ENCODE data around the gene MAG.
A peak's percentile ranks its signal among the peaks of the same experiment; 100 is the strongest.

Gene MAG

GRCh38 chr19:35347171-35347929, 55.4 kb downstream of the MAG start, which contains the start of gene FFAR1:
FFAR1 (plus strand) TSS chr19:35347902; CDS start chr19:35351552, 3,650 bp downstream.
- DNase-seq (ENCODE audit: low spot score): peak; percentile 62
- no peak for TF ChIP-seq CTCF (IDR thresholded peaks at IDR 0.05)
- Histone ChIP-seq H3K27ac (no peak within 1 kb of the TSS), H3K4me3 (no peak within 1 kb of the TSS)

- peak; percentile 22 for DNase-seq (ENCODE audit: low spot score)
Observed at GRCh38 chr19:35347930-35348298, 56.0 kb downstream of the MAG start.

GRCh38 chr19:35348911-35349611, 57.1 kb downstream of the MAG start:
- Histone ChIP-seq H3K27ac (no peak overlapping the region), H3K4me3 (no peak overlapping the region)
- DNase-seq (ENCODE audit: low spot score): peak; percentile 50
- TF ChIP-seq CTCF (IDR thresholded peaks at IDR 0.05): no peak

More at GRCh38 chr19:35347930-35348298, 56.0 kb downstream of the MAG start:
- Histone ChIP-seq H3K4me3 (no peak overlapping the region), H3K27ac (no peak overlapping the region)
- TF ChIP-seq CTCF (IDR thresholded peaks at IDR 0.05): no peak

GRCh38 chr19:35349614-35350521, 57.9 kb downstream of the MAG start:
- peak; percentile 55 for DNase-seq (ENCODE audit: low spot score)
- TF ChIP-seq CTCF (IDR thresholded peaks at IDR 0.05): no peak
- H3K4me3 ChIP-seq: no peak overlapping the region
- no peak overlapping the region for H3K27ac ChIP-seq

- no peak overlapping the region for H3K27ac ChIP-seq
- H3K4me3 ChIP-seq: no peak overlapping the region
- no peak for DNase-seq (ENCODE audit: low spot score)
- no peak for TF ChIP-seq CTCF (IDR thresholded peaks at IDR 0.05)
Observed at GRCh38 chr19:35350591-35350990, 58.6 kb downstream of the MAG start.

GRCh38 chr19:35351411-35352176, 59.6 kb downstream of the MAG start:
- no peak for TF ChIP-seq CTCF (IDR thresholded peaks at IDR 0.05)
- DNase-seq (ENCODE audit: low spot score): no peak
- no peak overlapping the region for H3K4me3 ChIP-seq
- H3K27ac ChIP-seq: no peak overlapping the region

All from coronary artery (tissue), 2 donors.